Spleen (tissue), 7 donors: ENCODE measurements around the gene DNMBP.

Source experiments
- POLR2AphosphoS5 ChIP-seq, 3 donors: sonication (generic); formaldehyde crosslinking; IDR thresholded peaks; one replicate each; pipeline ENCODE4 v1.5.1; 2017; ENCODE audit warnings: antibody characterized with exemption in 3 of 3
- TF ChIP-seq, protein P1 (sequence below), 11 experiments: fragments of 200-600 bp in 7 of 11; fragments of 450-650 bp in 4 of 11; sonication (generic) in 4 of 11; IDR thresholded peaks in 8 of 11; conservative IDR thresholded peaks in 3 of 11; 1 replicate in 7 of 11; 2 replicates in 4 of 11; pipeline versions ENCODE4 v1.4.0 to v1.8.0; 2016 to 2021; ENCODE audit warnings: antibody characterized with exemption in 11 of 11, inconsistent platforms in 4 of 11, mild to moderate bottlenecking in 1 of 11
- donor health status: DM: no; HTN: no; CAD: no; lungs with moderate emphysema.
- donor health status: DM: no; HTN: no; CAD: no.
- donor health status: DM: no; HTN: no; CAD: no.

- TF ChIP-seq, protein P1, sequence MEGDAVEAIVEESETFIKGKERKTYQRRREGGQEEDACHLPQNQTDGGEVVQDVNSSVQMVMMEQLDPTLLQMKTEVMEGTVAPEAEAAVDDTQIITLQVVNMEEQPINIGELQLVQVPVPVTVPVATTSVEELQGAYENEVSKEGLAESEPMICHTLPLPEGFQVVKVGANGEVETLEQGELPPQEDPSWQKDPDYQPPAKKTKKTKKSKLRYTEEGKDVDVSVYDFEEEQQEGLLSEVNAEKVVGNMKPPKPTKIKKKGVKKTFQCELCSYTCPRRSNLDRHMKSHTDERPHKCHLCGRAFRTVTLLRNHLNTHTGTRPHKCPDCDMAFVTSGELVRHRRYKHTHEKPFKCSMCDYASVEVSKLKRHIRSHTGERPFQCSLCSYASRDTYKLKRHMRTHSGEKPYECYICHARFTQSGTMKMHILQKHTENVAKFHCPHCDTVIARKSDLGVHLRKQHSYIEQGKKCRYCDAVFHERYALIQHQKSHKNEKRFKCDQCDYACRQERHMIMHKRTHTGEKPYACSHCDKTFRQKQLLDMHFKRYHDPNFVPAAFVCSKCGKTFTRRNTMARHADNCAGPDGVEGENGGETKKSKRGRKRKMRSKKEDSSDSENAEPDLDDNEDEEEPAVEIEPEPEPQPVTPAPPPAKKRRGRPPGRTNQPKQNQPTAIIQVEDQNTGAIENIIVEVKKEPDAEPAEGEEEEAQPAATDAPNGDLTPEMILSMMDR (IDR thresholded peaks at IDR 0.05 in 8 of 11, conservative IDR thresholded peaks at IDR 0.05 in 3 of 11): no peak
- no peak for TF ChIP-seq POLR2AphosphoS5 (IDR thresholded peaks at IDR 0.05)
These were observed 91.6 kb downstream of the DNMBP start for GRCh38 chr10:99917963-99918825.
